ENCODE measurements around the gene CFAP299. TPM values are rescaled to one million over a fixed set of nuclear protein-coding genes. Genes with fewer than 3 reads are reported as not detected.
A peak's percentile ranks its signal among the peaks of the same experiment; 100 is the strongest.

Gene CFAP299
- total RNA-seq, 1 donor from 2014 or later, result not detected

DNA sequence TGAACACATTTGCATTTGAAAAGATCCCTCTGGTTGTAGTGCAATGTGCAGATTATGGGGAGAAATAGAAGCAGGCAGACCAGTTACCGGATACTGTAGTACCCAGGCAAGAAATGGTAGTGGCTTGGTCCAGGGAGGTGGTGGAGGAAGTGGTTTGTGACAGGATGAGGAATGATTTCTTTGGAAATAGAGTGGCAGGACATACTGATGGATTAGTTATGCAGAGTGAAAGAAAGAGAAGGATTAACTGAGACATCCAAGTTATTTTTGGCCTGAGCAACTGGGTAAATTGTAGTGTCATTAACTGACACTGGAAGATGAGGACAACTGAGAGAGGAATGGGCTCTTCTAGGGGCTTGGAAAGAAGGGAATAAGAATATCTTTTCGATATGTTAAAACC lies 139.7 kb downstream of the CFAP299 start:
- intact Hi-C loops (cut with micrococcal nuclease), result no loop called here
- H3K27me3 Mint-ChIP-seq (ENCODE audit: insufficient read depth), result no peaks in the 10 kb centered on the region
- no peak overlapping the region for H3K4me3 Mint-ChIP-seq
- no peak for DNase-seq (ENCODE audit: low spot score)
- no peak overlapping the region for H3K27ac Mint-ChIP-seq
- H3K36me3 Mint-ChIP-seq (ENCODE audit: low read depth), result no peaks in the 10 kb centered on the region
- H3K4me1 Mint-ChIP-seq (ENCODE audit: low read depth), result no peaks in the 10 kb centered on the region
- H3K9me3 Mint-ChIP-seq, result no peaks in the 10 kb centered on the region

DNA sequence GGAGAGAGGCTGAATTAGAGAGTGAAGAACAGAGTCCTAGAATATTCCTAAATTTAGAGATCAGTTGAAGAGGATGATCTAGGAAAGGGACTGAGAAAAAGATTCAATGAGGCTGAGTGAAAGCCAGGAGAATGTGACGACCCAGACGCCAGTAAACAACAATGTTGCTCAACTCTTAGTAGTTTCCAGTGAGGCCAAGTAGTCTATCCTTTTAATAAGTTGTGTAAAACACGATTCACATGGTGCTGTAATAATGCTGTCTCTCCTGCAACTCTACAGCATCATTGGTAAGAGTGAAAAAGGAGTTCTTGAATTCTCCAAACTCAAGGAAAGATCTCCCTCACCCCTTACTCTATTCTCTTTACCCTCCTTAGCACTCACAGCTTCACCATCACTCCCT lies 140.3 kb downstream of the CFAP299 start:
- Mint-ChIP-seq H3K4me1 (ENCODE audit: low read depth) (no peaks in the 10 kb centered on the region), H3K27ac (no peak overlapping the region), H3K36me3 (ENCODE audit: low read depth) (no peaks in the 10 kb centered on the region), H3K4me3 (no peak overlapping the region), H3K9me3 (no peaks in the 10 kb centered on the region), H3K27me3 (ENCODE audit: insufficient read depth) (no peaks in the 10 kb centered on the region)
- no peak for DNase-seq (ENCODE audit: low spot score)
- intact Hi-C loops (cut with micrococcal nuclease), result no loop called here

- Mint-ChIP-seq H3K4me3 (no peak overlapping the region), H3K9me3 (no peaks in the 10 kb centered on the region), H3K27ac (no peak overlapping the region), H3K4me1 (ENCODE audit: low read depth) (peaks cover 5% of the 10 kb centered on the region), H3K36me3 (ENCODE audit: low read depth) (no peaks in the 10 kb centered on the region), H3K27me3 (ENCODE audit: insufficient read depth) (peaks cover 3% of the 10 kb centered on the region)
- intact Hi-C loops (cut with micrococcal nuclease), result no loop called here
- no peak for DNase-seq (ENCODE audit: low spot score)
These were observed 149.2 kb downstream of the CFAP299 start for GRCh38 chr4:80484712-80485111.

DNA sequence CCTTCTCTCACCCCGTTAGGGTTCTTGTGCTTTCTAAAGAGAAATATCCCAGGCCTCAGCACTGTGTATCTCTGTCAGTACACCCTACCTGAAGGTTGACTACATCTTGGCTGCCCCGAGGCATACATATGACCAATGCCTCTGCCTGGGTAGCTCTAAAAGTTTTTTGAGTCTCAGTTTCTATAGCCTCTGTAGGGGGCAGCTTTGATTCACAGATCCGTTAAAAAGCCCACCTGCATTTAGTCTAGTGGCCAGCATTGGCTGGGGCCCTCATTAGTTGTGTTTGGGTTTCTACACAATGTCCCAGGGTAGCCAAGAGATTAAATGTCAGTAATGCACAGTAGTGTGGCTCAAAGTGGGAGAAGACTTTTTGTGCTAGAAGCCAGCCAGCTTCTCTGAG lies 151.1 kb downstream of the CFAP299 start:
- Mint-ChIP-seq H3K9me3 (no peaks in the 10 kb centered on the region), H3K27ac (no peak overlapping the region), H3K36me3 (ENCODE audit: low read depth) (no peaks in the 10 kb centered on the region), H3K4me1 (ENCODE audit: low read depth) (peaks cover 5% of the 10 kb centered on the region), H3K4me3 (no peak overlapping the region), H3K27me3 (ENCODE audit: insufficient read depth) (peaks cover 3% of the 10 kb centered on the region)
- no peak for DNase-seq (ENCODE audit: low spot score)
- intact Hi-C loops (cut with micrococcal nuclease), result no loop called here

DNA sequence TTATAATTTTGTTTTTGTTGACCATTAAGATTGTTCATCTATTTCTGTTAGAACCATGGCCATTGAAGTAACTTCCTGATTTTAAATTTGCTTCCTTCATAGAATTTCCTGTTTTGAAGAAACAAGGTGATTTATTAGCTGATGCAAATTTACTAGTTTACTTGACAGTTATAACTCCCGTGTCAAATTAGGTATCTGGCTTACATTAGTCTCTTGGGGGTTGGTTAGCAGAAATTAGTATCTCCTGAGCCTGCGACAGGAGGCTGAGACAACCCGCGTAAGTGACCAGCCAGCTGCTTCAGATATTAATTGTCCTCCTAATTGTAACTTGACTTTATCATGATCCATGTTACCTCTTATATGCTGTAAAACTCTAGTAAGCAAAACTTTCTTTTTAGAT lies 154.3 kb downstream of the CFAP299 start:
- Mint-ChIP-seq H3K27ac (no peak overlapping the region), H3K36me3 (ENCODE audit: low read depth) (peaks cover 3% of the 10 kb centered on the region), H3K4me1 (ENCODE audit: low read depth) (peaks cover 29% of the 10 kb centered on the region), H3K9me3 (peaks cover 9% of the 10 kb centered on the region), H3K4me3 (no peak overlapping the region), H3K27me3 (ENCODE audit: insufficient read depth) (no peaks in the 10 kb centered on the region)
- intact Hi-C loops (cut with micrococcal nuclease), result no loop called here
- no peak for DNase-seq (ENCODE audit: low spot score)

DNA sequence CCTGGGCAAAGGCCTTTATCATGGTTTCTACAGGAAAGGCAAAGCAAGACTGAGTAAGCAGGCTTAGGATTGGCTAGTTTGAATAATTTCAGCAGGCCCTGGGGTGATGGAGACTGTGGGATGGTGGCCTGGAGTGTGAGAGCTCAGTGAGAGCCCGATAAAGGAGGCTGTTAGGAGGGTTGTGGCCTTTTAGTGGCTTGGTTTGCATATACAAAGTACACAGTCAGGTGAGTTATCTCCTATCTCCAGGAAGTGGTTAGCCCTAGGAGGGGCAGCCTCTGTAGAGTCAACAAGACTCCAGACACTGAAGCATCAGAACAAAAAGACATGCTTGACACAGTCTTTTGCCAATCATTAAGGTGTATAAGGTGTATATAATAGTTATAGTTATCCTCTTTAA lies 157.2 kb downstream of the CFAP299 start:
- Mint-ChIP-seq H3K4me1 (ENCODE audit: low read depth) (peaks cover 29% of the 10 kb centered on the region), H3K27me3 (ENCODE audit: insufficient read depth) (no peaks in the 10 kb centered on the region), H3K9me3 (peaks cover 21% of the 10 kb centered on the region), H3K4me3 (no peak overlapping the region), H3K27ac (no peak overlapping the region), H3K36me3 (ENCODE audit: low read depth) (peaks cover 3% of the 10 kb centered on the region)
- intact Hi-C loops (cut with micrococcal nuclease), result no loop called here
- peak; percentile 37 for DNase-seq (ENCODE audit: low spot score)

DNA sequence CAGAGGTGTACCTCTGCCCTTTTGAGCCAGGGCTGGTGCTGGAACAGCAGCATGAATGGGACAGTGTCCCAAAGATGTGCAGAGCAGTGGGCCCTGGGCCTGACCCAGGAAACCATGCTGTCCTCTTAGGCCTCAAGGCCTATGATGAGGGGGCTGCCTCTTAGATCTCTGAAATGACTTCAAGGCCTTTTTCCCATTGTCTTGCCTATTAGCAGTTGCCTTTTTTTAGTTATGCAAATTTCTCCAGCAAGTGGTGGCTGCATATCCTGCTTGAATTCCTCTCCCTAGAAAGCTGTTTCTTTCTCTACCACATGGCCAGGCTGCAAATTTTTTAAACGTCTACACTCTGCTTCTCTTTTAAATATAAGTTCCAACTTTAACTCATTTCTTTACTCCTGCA lies 160.3 kb downstream of the CFAP299 start:
- Mint-ChIP-seq H3K36me3 (ENCODE audit: low read depth) (peaks cover 3% of the 10 kb centered on the region), H3K4me3 (no peak overlapping the region), H3K9me3 (peaks cover 28% of the 10 kb centered on the region), H3K4me1 (ENCODE audit: low read depth) (peaks cover 29% of the 10 kb centered on the region), H3K27me3 (ENCODE audit: insufficient read depth) (no peaks in the 10 kb centered on the region), H3K27ac (no peak overlapping the region)
- DNase-seq (ENCODE audit: low spot score), result no peak
- intact Hi-C loops (cut with micrococcal nuclease), result no loop called here

DNA sequence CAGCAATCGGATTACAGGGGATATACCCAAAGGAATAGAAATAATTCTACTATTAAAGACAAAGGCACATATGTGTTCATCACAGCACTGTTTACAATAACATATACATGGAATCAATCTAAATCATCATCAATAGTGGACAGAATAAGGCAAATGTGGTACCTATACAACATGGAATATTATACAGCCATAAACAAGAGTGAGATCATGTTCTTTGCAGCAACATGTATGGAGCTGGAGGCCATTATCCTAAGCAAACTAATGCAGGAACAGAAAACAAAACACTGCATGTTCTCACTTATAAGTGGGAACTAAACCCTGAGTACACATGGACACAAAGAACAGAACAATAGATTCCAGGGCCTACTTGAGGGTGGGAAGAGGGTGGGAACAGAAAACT lies 163.2 kb downstream of the CFAP299 start:
- Mint-ChIP-seq H3K9me3 (peaks cover 24% of the 10 kb centered on the region), H3K4me3 (no peak overlapping the region)

GRCh38 chr4:80500613-80501012 lies 165.1 kb downstream of the CFAP299 start:
- peaks cover 19% of the 10 kb centered on the region for H3K9me3 Mint-ChIP-seq
- H3K27ac Mint-ChIP-seq, result no peak overlapping the region
- peaks cover 7% of the 10 kb centered on the region for H3K4me1 Mint-ChIP-seq (ENCODE audit: low read depth)
- no peak overlapping the region for H3K4me3 Mint-ChIP-seq
- no peaks in the 10 kb centered on the region for H3K27me3 Mint-ChIP-seq (ENCODE audit: insufficient read depth)
- DNase-seq (ENCODE audit: low spot score), result no peak
- peaks cover 1% of the 10 kb centered on the region for H3K36me3 Mint-ChIP-seq (ENCODE audit: low read depth)
- intact Hi-C loops (cut with micrococcal nuclease), result no loop called here

More for the DNA sequence above, 163.2 kb downstream of the CFAP299 start:
- Mint-ChIP-seq H3K4me1 (ENCODE audit: low read depth) (peaks cover 14% of the 10 kb centered on the region), H3K27me3 (ENCODE audit: insufficient read depth) (no peaks in the 10 kb centered on the region), H3K27ac (no peak overlapping the region), H3K36me3 (ENCODE audit: low read depth) (peaks cover 4% of the 10 kb centered on the region)
- intact Hi-C loops (cut with micrococcal nuclease), result no loop called here
- DNase-seq (ENCODE audit: low spot score), result no peak

- intact Hi-C loops (cut with micrococcal nuclease), result no loop called here
- Mint-ChIP-seq H3K27ac (no peak overlapping the region), H3K36me3 (ENCODE audit: low read depth) (peaks cover 1% of the 10 kb centered on the region), H3K4me1 (ENCODE audit: low read depth) (no peaks in the 10 kb centered on the region), H3K4me3 (no peak overlapping the region), H3K9me3 (no peaks in the 10 kb centered on the region), H3K27me3 (ENCODE audit: insufficient read depth) (no peaks in the 10 kb centered on the region)
- DNase-seq (ENCODE audit: low spot score), result no peak
These were observed 171.5 kb downstream of the CFAP299 start for GRCh38 chr4:80507077-80507476.

GRCh38 chr4:80507507-80507906 lies 172.0 kb downstream of the CFAP299 start:
- no peak overlapping the region for H3K27ac Mint-ChIP-seq
- no peaks in the 10 kb centered on the region for H3K27me3 Mint-ChIP-seq (ENCODE audit: insufficient read depth)
- H3K36me3 Mint-ChIP-seq (ENCODE audit: low read depth), result peaks cover under 1% of the 10 kb centered on the region
- no peak for DNase-seq (ENCODE audit: low spot score)
- H3K4me1 Mint-ChIP-seq (ENCODE audit: low read depth), result no peaks in the 10 kb centered on the region
- no peaks in the 10 kb centered on the region for H3K9me3 Mint-ChIP-seq
- intact Hi-C loops (cut with micrococcal nuclease), result no loop called here
- no peak overlapping the region for H3K4me3 Mint-ChIP-seq

DNA sequence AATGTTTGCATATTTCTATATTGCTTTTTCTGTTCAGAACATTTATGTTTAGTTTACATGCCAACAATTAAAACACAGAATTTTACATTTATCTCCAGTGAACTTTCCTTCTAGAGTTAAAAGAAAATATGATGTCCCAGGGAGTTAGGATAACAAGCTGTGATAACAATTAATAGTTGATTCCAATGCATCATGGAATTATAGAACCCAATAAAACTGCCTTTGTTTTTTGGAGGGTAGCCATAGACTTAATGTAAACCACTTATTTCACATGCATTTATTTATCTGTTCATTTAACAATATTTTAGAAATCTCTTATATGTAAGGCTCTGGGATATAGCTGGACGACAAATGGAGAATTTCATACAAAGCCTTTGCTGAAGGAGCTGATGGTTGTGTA lies 180.0 kb downstream of the CFAP299 start:
- Mint-ChIP-seq H3K4me1 (ENCODE audit: low read depth) (no peaks in the 10 kb centered on the region), H3K4me3 (no peak overlapping the region), H3K36me3 (ENCODE audit: low read depth) (no peaks in the 10 kb centered on the region), H3K27ac (no peak overlapping the region), H3K27me3 (ENCODE audit: insufficient read depth) (no peaks in the 10 kb centered on the region), H3K9me3 (no peaks in the 10 kb centered on the region)
- DNase-seq (ENCODE audit: low spot score), result no peak
- intact Hi-C loops (cut with micrococcal nuclease), result no loop called here

DNA sequence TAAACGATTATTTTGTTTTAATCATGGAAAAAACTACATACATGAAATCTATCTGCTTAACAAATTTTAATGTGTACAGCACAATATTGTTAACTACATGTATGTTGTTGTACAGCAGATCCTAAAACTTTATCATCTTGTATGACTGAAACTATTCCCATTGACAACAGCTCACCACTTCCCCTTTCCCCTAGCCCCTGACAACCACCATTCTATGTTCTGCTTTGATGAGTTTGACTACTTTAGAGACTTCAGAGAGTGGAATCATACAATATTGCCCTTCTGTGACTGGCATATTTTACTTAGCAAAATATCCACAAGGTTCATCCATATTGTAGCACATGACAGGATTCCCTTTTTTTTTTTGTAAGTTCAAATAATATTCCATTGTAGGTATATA lies 185.9 kb downstream of the CFAP299 start:
- no peaks in the 10 kb centered on the region for H3K36me3 Mint-ChIP-seq (ENCODE audit: low read depth)
- no peak overlapping the region for H3K4me3 Mint-ChIP-seq
- H3K27me3 Mint-ChIP-seq (ENCODE audit: insufficient read depth), result no peaks in the 10 kb centered on the region
- no peak for DNase-seq (ENCODE audit: low spot score)
- intact Hi-C loops (cut with micrococcal nuclease), result no loop called here
- no peaks in the 10 kb centered on the region for H3K9me3 Mint-ChIP-seq
- H3K27ac Mint-ChIP-seq, result no peak overlapping the region
- H3K4me1 Mint-ChIP-seq (ENCODE audit: low read depth), result no peaks in the 10 kb centered on the region

DNA sequence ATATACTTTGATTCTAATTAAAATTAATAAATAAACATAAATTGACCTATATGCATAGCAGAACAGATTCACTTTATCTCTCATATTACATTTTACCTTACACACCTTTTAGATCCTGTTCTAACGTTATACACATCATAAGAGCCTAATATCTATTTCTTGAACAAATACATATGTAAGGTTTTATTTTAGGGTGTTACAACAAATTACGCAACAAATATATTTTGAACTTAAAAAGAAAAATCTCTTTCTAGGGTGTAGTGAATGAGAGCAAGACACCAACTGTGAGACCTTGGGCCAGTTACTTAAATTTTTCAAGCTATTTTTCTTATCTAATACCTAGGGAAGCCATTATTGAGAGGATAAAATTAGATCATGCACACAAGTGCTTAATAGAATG lies 191.2 kb downstream of the CFAP299 start:
- Mint-ChIP-seq H3K4me1 (ENCODE audit: low read depth) (no peaks in the 10 kb centered on the region), H3K4me3 (no peak overlapping the region), H3K27ac (no peak overlapping the region), H3K9me3 (no peaks in the 10 kb centered on the region), H3K36me3 (ENCODE audit: low read depth) (no peaks in the 10 kb centered on the region), H3K27me3 (ENCODE audit: insufficient read depth) (peaks cover 2% of the 10 kb centered on the region)
- DNase-seq (ENCODE audit: low spot score), result no peak
- intact Hi-C loops (cut with micrococcal nuclease), result no loop called here
